ENCODE data around the gene RNF213. TPM values are rescaled to one million over a fixed set of nuclear protein-coding genes. Genes with fewer than 3 reads are reported as not detected.

The RNF213 gene
- total and polyA plus RNA-seq, 10 of the 15 experiments (the other 5 are each of a cell fraction or from before 2014, with no cell fraction given): 18.6 to 145 (median 65.8) TPM

GRCh38 chr17:80337195-80337895 lies 76.7 kb downstream of the RNF213 start:
- Histone ChIP-seq H3K4me3 (no peak overlapping the region), H3K9ac (ENCODE audit: control insufficient read depth, insufficient read depth, low read length) (no peak overlapping the region), H4K20me1 (ENCODE audit: control insufficient read depth, insufficient read depth) (no peaks in the 10 kb centered on the region), H3K4me1 (ENCODE audit: control insufficient read depth, insufficient read depth, low read length) (no peaks in the 10 kb centered on the region), H3K27ac (ENCODE audit: control insufficient read depth, insufficient read depth) (no peak overlapping the region), H3K27me3 (replicated peaks in 1 of 2; ENCODE audit: control insufficient read depth in 2 of 2, insufficient read depth in 2 of 2, low read length in 1 of 2) (no peaks in the 10 kb centered on the region), H3K36me3 (ENCODE audit: control insufficient read depth in 2 of 2, insufficient read depth in 2 of 2, low read length in 1 of 2) (peaks cover 34 to 42% of the 10 kb centered on the region in 2 experiments), H3K79me2 (ENCODE audit: control insufficient read depth, insufficient read depth, low read length) (no peaks in the 10 kb centered on the region), H3K9me3 (replicated peaks; ENCODE audit: control insufficient read depth, insufficient read depth, low read length) (no peaks in the 10 kb centered on the region), H2AFZ (ENCODE audit: control insufficient read depth, low read depth, low read length) (no peak overlapping the region), H3K4me2 (ENCODE audit: control insufficient read depth, insufficient read depth) (no peak overlapping the region)
- ATAC-seq (no peak), DNase-seq (ENCODE audit: low read depth, low spot score) (no peak), FAIRE-seq (no peak)
- no peak for TF ChIP-seq ZNF592 (IDR thresholded peaks at IDR 0.05)
- no peak for TF ChIP-seq TARDBP (IDR thresholded peaks at IDR 0.05; ENCODE audit: borderline replicate concordance)
- no peak for TF ChIP-seq SUZ12 (IDR thresholded peaks at IDR 0.05; ENCODE audit: unreplicated experiment)
- TF ChIP-seq IRF4 (IDR thresholded peaks at IDR 0.05; ENCODE audit: low read depth, low read length): no peak
- no peak for TF ChIP-seq NR2C2 (IDR thresholded peaks at IDR 0.05; ENCODE audit: borderline replicate concordance, control insufficient read depth, insufficient read length, low read depth)
- no peak for TF ChIP-seq NRF1 (conservative IDR thresholded peaks at IDR 0.05; ENCODE audit: low read depth, low read length)
- POLR2A ChIA-PET: no interaction called here
- BruUV-seq (replicated peaks): no TSS peak
- intact Hi-C loops (cut with micrococcal nuclease; ENCODE audit: unreplicated experiment): loop anchor here (10.0 kb wide), 1 partner anchor 143 kb away; no protein-coding TSS in a partner anchor
- RAD21 ChIA-PET (ENCODE audit: unreplicated experiment): no interaction called here
- 95% methylated on average over 27 of the region's 27 CpGs for WGBS (ENCODE audit: insufficient coverage, insufficient replicate concordance, low lambda C conversion rate, missing lambda C conversion rate)
- SMC1A ChIA-PET (ENCODE audit: uncharacterized antibody, unreplicated experiment): no interaction called here
- in situ Hi-C loops (cut with MboI): no loop called here
- CTCF ChIA-PET: no interaction called here

Data from GM12878 (cell line).